GM21515 (cell line): ENCODE results near the gene LEF1.
A peak's percentile ranks its signal among the peaks of the same experiment; 100 is the strongest.

Experiments used
- ATAC-seq: cut with Tn5 transposase; IDR thresholded peaks from one replicate; pipeline ENCODE4 v1.9.1; 2021; ENCODE audit not compliant: unreplicated experiment

Gene LEF1

GRCh38 chr4:108149588-108150380, 18.9 kb downstream of the LEF1 start:
- no peak for ATAC-seq

GRCh38 chr4:108148316-108148715, 20.4 kb downstream of the LEF1 start:
- ATAC-seq: no peak

GRCh38 chr4:108146819-108147218, 21.9 kb downstream of the LEF1 start:
- ATAC-seq: no peak

- no peak for ATAC-seq
Measured at GRCh38 chr4:108146336-108146735, 22.4 kb downstream of the LEF1 start.

GRCh38 chr4:108144451-108144850, 24.3 kb downstream of the LEF1 start:
- no peak for ATAC-seq

GRCh38 chr4:108143515-108143914, 25.2 kb downstream of the LEF1 start:
- no peak for ATAC-seq

- no peak for ATAC-seq
Measured at GRCh38 chr4:108142870-108143269, 25.9 kb downstream of the LEF1 start.

- ATAC-seq: no peak
Measured at GRCh38 chr4:108141213-108141950, 27.4 kb downstream of the LEF1 start.

- no peak for ATAC-seq
Measured at GRCh38 chr4:108140328-108140727, 28.4 kb downstream of the LEF1 start.

- ATAC-seq: no peak
Measured at GRCh38 chr4:108139089-108139488, 29.6 kb downstream of the LEF1 start.

- no peak for ATAC-seq
Measured at GRCh38 chr4:108135549-108136209, 33.1 kb downstream of the LEF1 start.

- ATAC-seq: no peak
Measured at GRCh38 chr4:108130955-108131354, 37.8 kb downstream of the LEF1 start.

- ATAC-seq: no peak
Measured at GRCh38 chr4:108129196-108129595, 39.5 kb downstream of the LEF1 start.

- no peak for ATAC-seq
Measured at GRCh38 chr4:108126806-108127205, 41.9 kb downstream of the LEF1 start.

GRCh38 chr4:108120789-108121188, 47.9 kb downstream of the LEF1 start:
- ATAC-seq: no peak

- no peak for ATAC-seq
Measured at GRCh38 chr4:108119199-108119800, 49.4 kb downstream of the LEF1 start.

GRCh38 chr4:108118505-108118904, 50.2 kb downstream of the LEF1 start:
- peak; percentile 92 for ATAC-seq

GRCh38 chr4:108117418-108118182, 51.1 kb downstream of the LEF1 start:
- no peak for ATAC-seq

GRCh38 chr4:108116423-108117168, 52.1 kb downstream of the LEF1 start:
- ATAC-seq: no peak

- no peak for ATAC-seq
Measured at GRCh38 chr4:108115168-108115526, 53.6 kb downstream of the LEF1 start.
